Measurements from ENCODE around the gene PRXL2A.
"Not testable (repeated sequence)": the region's sequence is repeated elsewhere in the genome, so short reads cannot be mapped to it uniquely, and the experiment has no call there.

PRXL2A gene

DNA sequence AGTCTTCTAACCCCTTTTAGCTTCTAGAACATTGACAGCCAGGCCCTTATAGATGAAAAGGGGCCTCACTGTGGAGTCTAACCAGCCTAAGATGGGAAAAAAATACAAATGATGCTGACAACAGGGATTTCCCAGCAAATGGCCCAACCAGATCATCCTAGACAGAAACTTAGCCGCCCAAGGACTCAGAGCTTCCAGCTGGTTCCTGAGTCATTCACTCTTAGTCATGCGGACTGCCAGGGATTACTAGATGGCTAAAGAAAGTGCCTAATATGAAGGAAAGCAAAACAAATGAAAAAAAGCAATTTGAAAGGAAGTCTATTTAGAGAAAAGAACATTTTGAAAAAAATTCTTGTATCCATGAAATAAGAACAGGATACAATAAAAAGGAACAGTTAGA is 69.5 kb downstream of the PRXL2A start:
- DNase-seq = no peak

DNA sequence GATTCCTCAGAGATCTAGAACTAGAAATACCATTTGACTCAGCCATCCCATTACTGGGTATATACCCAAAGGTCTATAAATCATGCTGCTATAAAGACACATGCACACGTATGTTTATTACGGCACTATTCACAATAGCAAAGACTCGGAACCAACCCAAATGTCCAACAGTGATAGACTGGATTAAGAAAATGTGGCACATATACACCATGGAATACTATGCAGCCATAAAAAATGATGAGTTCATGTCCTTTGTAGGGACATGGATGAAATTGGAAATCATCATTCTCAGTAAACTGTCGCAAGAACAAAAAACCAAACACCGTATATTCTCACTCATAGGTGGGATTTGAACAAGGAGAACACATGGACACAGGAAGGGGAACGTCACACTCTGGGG is 72.0 kb downstream of the PRXL2A start:
- not testable (repeated sequence) for DNase-seq

DNA sequence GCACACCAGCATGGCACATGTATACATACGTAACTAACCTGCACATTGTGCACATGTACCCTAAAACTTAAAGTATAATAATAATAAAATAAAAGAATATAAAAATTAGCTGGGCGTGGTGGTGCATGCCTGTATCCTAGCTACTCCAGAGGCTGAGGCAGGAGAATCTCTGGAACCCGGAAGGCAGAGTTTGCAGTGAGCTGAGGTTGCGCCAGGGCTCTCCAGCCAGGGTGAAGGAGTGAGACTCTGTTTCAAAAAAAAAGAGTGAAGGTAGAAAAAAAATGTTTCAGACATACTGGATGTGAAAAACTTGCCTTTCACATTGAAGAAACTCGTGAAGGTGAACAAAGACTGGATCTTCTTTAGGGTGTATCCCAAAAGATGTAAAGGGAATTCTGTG is 72.5 kb downstream of the PRXL2A start:
- DNase-seq = no peak

DNA sequence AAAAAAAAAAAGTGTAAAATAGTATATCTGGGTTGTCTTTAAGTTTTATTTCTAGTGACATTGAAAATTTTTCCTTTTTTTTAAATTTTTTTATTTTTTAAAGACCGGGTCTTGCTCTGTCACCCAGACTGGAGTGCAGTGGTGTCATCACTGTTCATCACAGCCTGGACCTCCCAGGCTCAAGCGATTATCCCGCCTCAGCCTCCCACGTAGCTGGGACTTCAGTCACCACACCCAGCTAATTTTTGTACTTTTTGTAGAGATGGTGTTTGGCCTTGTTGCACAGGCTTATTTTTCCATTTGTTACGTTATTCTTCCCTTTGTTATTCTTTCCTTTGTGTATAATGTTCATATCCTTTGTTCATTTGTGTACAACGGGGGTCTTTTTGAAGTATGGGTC is 75.9 kb downstream of the PRXL2A start:
- DNase-seq = no peak

DNA sequence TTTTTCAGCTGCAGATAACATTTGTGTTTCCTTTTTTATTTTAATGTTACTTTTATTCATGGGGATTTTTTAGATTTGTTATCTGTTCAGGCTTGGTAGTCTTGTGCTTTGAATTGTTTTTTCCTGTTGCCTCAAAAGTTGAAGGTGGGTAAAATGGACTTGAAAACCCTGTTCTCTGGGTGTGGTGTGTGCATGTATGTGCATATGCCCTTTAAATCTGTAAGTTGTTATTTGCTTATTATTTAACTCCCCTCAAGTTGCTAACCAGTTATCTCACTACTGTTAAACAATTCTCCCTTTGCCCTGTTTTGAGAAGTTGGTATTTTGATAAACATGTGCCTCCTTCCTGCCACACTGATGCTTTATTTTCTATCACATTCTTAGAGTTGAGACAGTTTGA is 76.3 kb downstream of the PRXL2A start:
- no peak for DNase-seq

DNA sequence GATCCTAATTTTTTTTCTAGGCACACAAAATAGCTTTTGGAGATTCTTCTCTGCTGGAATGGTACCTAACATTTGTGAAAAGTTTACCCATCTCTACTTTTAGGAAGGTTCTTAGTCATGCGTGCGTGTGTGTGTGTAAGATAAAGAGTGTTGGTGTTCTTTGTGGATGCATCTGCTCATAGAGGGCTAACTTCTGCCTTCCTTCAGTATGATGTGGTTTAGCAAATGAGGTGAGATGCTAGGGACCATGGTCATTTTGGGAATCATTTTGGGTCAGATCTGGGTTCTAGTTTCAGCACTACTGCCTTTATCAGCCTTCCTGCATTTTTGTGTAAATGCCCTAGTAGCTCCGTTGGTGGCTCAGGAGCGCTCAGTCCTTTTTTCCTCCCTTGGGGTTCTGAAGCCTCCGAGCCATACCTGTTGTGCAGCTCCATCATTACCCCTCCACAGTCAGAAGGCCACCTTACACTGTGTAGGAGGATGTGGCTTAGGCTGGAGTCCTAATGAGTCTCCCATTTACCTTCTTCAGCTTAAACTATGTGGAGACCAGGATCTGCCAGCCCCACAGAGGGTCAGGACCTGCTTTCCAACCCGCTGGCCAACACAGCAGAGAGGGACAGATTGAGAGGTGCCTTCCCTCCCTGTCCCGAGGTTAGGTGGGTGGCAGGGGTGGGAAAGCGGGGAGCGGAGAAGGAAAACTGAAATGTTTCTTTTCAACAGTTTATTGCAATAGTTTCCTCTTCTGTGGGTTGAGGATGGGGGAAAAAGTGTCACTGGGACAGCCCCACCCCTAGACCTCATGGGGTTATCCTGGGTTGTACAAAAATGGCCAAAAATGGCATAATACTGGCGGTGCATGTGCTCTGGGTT is 77.0 kb downstream of the PRXL2A start:
- no peak for DNase-seq

DNA sequence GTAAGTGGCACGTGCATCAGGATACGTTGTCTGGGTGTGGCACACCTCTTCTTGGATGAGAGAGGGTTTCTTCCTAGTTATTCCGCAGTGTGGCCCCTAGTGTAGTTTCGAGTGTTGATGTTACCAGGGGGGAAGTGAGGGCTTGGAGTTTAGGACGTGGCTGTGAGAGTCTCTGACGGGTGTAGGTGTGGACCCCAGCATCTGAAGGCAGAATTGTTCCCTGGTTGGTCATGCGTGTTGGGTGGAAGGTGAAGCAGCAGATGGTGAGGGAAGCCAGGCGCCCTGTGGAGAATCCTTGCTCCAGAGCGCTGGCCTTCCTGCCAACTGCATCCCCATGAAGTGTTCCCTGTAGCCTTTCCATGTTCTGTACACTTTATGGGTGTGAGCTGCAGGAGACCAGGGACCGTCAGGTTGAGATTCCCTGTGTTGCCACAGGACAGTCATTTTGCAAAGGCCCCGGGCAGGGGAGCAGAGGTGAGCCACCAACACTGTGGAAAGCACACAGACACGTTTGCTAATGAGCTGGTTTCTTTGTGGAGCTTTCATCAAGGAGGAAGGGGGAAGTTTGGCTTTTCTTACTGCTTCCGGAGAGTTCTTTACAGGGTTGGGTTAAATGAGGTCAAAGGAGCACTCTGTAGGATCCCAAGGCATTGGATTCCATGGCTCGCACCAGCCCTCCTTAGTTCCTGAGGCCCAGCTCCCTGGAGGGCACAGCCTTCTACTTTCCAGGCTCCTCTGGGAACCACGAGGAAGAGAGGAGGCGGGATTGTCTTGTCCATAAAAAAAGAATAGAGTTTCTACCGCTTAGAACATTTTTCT is 77.8 kb downstream of the PRXL2A start:
- no peak for DNase-seq
